ENCODE data around the gene ZSCAN30. TPM values are rescaled to one million over a fixed set of nuclear protein-coding genes. Genes with fewer than 3 reads are reported as not detected.

The ZSCAN30 gene
- total RNA-seq, 1 donor from 2014 or later: 17.3 TPM

GRCh38 chr18:35331367-35332087, 41.5 kb upstream of the ZSCAN30 start:
- Mint-ChIP-seq H3K4me3 (no peak overlapping the region), H3K36me3 (peaks cover 31% of the 10 kb centered on the region), H3K9me3 (no peaks in the 10 kb centered on the region)

GRCh38 chr18:35328868-35329267, 38.8 kb upstream of the ZSCAN30 start:
- Mint-ChIP-seq H3K36me3 (peaks cover 10% of the 10 kb centered on the region), H3K27me3 (no peaks in the 10 kb centered on the region), H3K9me3 (no peaks in the 10 kb centered on the region), H3K27ac (no peak overlapping the region), H3K4me3 (no peak overlapping the region), H3K4me1 (ENCODE audit: unreplicated experiment) (no peaks in the 10 kb centered on the region)
- TF ChIP-seq, protein P1, sequence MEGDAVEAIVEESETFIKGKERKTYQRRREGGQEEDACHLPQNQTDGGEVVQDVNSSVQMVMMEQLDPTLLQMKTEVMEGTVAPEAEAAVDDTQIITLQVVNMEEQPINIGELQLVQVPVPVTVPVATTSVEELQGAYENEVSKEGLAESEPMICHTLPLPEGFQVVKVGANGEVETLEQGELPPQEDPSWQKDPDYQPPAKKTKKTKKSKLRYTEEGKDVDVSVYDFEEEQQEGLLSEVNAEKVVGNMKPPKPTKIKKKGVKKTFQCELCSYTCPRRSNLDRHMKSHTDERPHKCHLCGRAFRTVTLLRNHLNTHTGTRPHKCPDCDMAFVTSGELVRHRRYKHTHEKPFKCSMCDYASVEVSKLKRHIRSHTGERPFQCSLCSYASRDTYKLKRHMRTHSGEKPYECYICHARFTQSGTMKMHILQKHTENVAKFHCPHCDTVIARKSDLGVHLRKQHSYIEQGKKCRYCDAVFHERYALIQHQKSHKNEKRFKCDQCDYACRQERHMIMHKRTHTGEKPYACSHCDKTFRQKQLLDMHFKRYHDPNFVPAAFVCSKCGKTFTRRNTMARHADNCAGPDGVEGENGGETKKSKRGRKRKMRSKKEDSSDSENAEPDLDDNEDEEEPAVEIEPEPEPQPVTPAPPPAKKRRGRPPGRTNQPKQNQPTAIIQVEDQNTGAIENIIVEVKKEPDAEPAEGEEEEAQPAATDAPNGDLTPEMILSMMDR (conservative IDR thresholded peaks at IDR 0.05): no peak
- no peak for DNase-seq (ENCODE audit: extremely low spot score, unreplicated experiment)

More at GRCh38 chr18:35331367-35332087, 41.5 kb upstream of the ZSCAN30 start:
- Mint-ChIP-seq H3K27ac (no peak overlapping the region), H3K27me3 (no peaks in the 10 kb centered on the region), H3K4me1 (ENCODE audit: unreplicated experiment) (no peaks in the 10 kb centered on the region)
- TF ChIP-seq, protein P1 (conservative IDR thresholded peaks at IDR 0.05): no peak
- DNase-seq (ENCODE audit: extremely low spot score, unreplicated experiment): no peak

- Mint-ChIP-seq H3K27ac (no peak overlapping the region), H3K27me3 (no peaks in the 10 kb centered on the region), H3K9me3 (no peaks in the 10 kb centered on the region), H3K4me1 (ENCODE audit: unreplicated experiment) (no peaks in the 10 kb centered on the region), H3K36me3 (no peaks in the 10 kb centered on the region), H3K4me3 (no peak overlapping the region)
- TF ChIP-seq, protein P1 (conservative IDR thresholded peaks at IDR 0.05): no peak
- DNase-seq (ENCODE audit: extremely low spot score, unreplicated experiment): no peak
Observed at GRCh38 chr18:35326695-35327387, 36.8 kb upstream of the ZSCAN30 start.

- TF ChIP-seq, protein P1 (conservative IDR thresholded peaks at IDR 0.05): no peak
- H3K27me3 Mint-ChIP-seq: no peaks in the 10 kb centered on the region
- H3K27ac Mint-ChIP-seq: no peak overlapping the region
- H3K4me3 Mint-ChIP-seq: no peak overlapping the region
- no peaks in the 10 kb centered on the region for H3K9me3 Mint-ChIP-seq
- no peaks in the 10 kb centered on the region for H3K4me1 Mint-ChIP-seq (ENCODE audit: unreplicated experiment)
- DNase-seq (ENCODE audit: extremely low spot score, unreplicated experiment): no peak
- H3K36me3 Mint-ChIP-seq: no peaks in the 10 kb centered on the region
Observed at GRCh38 chr18:35324926-35325655, 35.1 kb upstream of the ZSCAN30 start.

GRCh38 chr18:35322486-35323458, 32.7 kb upstream of the ZSCAN30 start:
- no peaks in the 10 kb centered on the region for H3K4me1 Mint-ChIP-seq (ENCODE audit: unreplicated experiment)
- H3K36me3 Mint-ChIP-seq: no peaks in the 10 kb centered on the region
- TF ChIP-seq, protein P1 (conservative IDR thresholded peaks at IDR 0.05): no peak
- peak overlapping the region; percentile 30 for H3K27ac Mint-ChIP-seq
- DNase-seq (ENCODE audit: extremely low spot score, unreplicated experiment): no peak
- no peaks in the 10 kb centered on the region for H3K27me3 Mint-ChIP-seq
- H3K9me3 Mint-ChIP-seq: no peaks in the 10 kb centered on the region
- H3K4me3 Mint-ChIP-seq: no peak overlapping the region
